Natural killer cell (primary cell): ENCODE data around the gene SLX9. TPM values are rescaled to one million over a fixed set of nuclear protein-coding genes. Genes with fewer than 3 reads are reported as not detected.

Source experiments
- ATAC-seq, 3 donors: fragments of 150-1000 bp in 2 of 3; fragments of 200-7000 bp in 1 of 3; cut with Tn5 transposase; 1 replicate in 1 of 3; 2 replicates in 2 of 3; pipeline ENCODE4 v1.10.0; 2021; ENCODE audit warnings: mild to moderate bottlenecking in 2 of 3, moderate library complexity in 2 of 3
- DNase-seq, 2 donors: peaks; one replicate each; pipeline versions ENCODE4 v3.0.0 to v3.0.0-alpha.2; 2013 to 2021; ENCODE audit warnings: mixed read lengths in 1 of 2
- H3K27ac ChIP-seq: one replicate; pipeline ENCODE4 v1.5.1; 2013; ENCODE audit warnings: mild to moderate bottlenecking, low read length
- H3K27me3 ChIP-seq: one replicate; pipeline ENCODE4 v1.6.1; 2013; ENCODE audit warnings: low read length; ENCODE audit not compliant: control insufficient read depth, insufficient read depth
- H3K36me3 ChIP-seq: one replicate; pipeline ENCODE4 v1.6.1; 2013; ENCODE audit warnings: low read length; ENCODE audit not compliant: control insufficient read depth, insufficient read depth
- H3K4me1 ChIP-seq: one replicate; pipeline ENCODE4 v1.6.1; 2013; ENCODE audit warnings: low read length; ENCODE audit not compliant: control insufficient read depth, insufficient read depth
- H3K4me3 ChIP-seq: one replicate; pipeline ENCODE4 v1.5.1; 2013; ENCODE audit warnings: low read length
- H3K9me3 ChIP-seq: one replicate; pipeline ENCODE4 v1.6.1; 2013; ENCODE audit warnings: low read length; ENCODE audit not compliant: control insufficient read depth, insufficient read depth
- H3K27ac Mint-ChIP-seq, 2 donors: one replicate each; pipeline ENCODE4 v1.8.0; 2022; ENCODE audit warnings: mild to moderate bottlenecking in 2 of 2, mixed read lengths in 2 of 2, moderate library complexity in 1 of 2
- H3K27me3 Mint-ChIP-seq, 2 donors: one replicate each; pipeline ENCODE4 v1.8.0; 2022; ENCODE audit warnings: low read depth in 2 of 2, mixed read lengths in 2 of 2
- H3K36me3 Mint-ChIP-seq: one replicate; pipeline ENCODE4 v1.8.0; 2022; ENCODE audit warnings: mixed read lengths
- H3K4me1 Mint-ChIP-seq, 2 donors: one replicate each; pipeline ENCODE4 v1.8.0; 2022; ENCODE audit warnings: mixed read lengths in 2 of 2
- H3K4me3 Mint-ChIP-seq: one replicate; pipeline ENCODE4 v1.8.0; 2022; ENCODE audit warnings: mild to moderate bottlenecking, moderate library complexity, mixed read lengths
- H3K9me3 Mint-ChIP-seq, 2 donors: one replicate each; pipeline ENCODE4 v1.8.0; 2022; ENCODE audit warnings: mixed read lengths in 2 of 2
- CTCF ChIP-seq: fragments of 200-600 bp; IDR thresholded peaks from one replicate; pipeline ENCODE4 v1.8.0; 2022; ENCODE audit warnings: antibody characterized with exemption
- WGBS: methylation state at CpG from one replicate; pipeline ENCODE4 v1.1.7; 2013; ENCODE audit warnings: missing lambda C conversion rate; ENCODE audit not compliant: insufficient coverage; 5-methylcytosine and 5-hydroxymethylcytosine counted together
- intact Hi-C: fragments of 100-400 bp; cut with micrococcal nuclease; formaldehyde crosslinking; loops from one replicate; pipeline ENCODE4 v1.14.2; 2022
- total RNA-seq, 4 donors: library from RNA; stranded (reverse); fragments of 120-200 nt in 1 of 4; gene quantifications; one replicate each; pipeline versions ENCODE4 v1.2.3 to v1.2.4, GENCODE V29; 2013 to 2022

The SLX9 gene
- total RNA-seq, 3 donors from 2014 or later (not counting 1 experiment from before 2014, with no cell fraction given): 12.8 to 22.9 (median 20.0) TPM

- no peak overlapping the region for H3K27ac ChIP-seq
- intact Hi-C loops: loop anchor here (5.0 kb wide), 1 partner anchor 496 kb away; no protein-coding TSS in a partner anchor
- WGBS: 78% methylated on average over 25 of the region's 25 CpGs
- H3K27me3 ChIP-seq: no peaks in the 10 kb centered on the region
- H3K9me3 Mint-ChIP-seq: no peaks in the 10 kb centered on the region
- no peak for DNase-seq
- no peak for TF ChIP-seq CTCF
- H3K27me3 Mint-ChIP-seq: no peaks in the 10 kb centered on the region
- H3K36me3 Mint-ChIP-seq: no peaks in the 10 kb centered on the region
- no peak for ATAC-seq
- H3K4me1 ChIP-seq: peaks cover 22% of the 10 kb centered on the region
- peaks cover 17% of the 10 kb centered on the region for H3K36me3 ChIP-seq
- no peak overlapping the region for H3K27ac Mint-ChIP-seq
- no peak overlapping the region for H3K4me3 ChIP-seq
- H3K4me3 Mint-ChIP-seq: no peak overlapping the region
- no peaks in the 10 kb centered on the region for H3K9me3 ChIP-seq
- peaks cover 13 to 16% of the 10 kb centered on the region in 2 donors for H3K4me1 Mint-ChIP-seq
Observed at GRCh38 chr21:44946254-44947041, 6.6 kb downstream of the SLX9 start.

DNA sequence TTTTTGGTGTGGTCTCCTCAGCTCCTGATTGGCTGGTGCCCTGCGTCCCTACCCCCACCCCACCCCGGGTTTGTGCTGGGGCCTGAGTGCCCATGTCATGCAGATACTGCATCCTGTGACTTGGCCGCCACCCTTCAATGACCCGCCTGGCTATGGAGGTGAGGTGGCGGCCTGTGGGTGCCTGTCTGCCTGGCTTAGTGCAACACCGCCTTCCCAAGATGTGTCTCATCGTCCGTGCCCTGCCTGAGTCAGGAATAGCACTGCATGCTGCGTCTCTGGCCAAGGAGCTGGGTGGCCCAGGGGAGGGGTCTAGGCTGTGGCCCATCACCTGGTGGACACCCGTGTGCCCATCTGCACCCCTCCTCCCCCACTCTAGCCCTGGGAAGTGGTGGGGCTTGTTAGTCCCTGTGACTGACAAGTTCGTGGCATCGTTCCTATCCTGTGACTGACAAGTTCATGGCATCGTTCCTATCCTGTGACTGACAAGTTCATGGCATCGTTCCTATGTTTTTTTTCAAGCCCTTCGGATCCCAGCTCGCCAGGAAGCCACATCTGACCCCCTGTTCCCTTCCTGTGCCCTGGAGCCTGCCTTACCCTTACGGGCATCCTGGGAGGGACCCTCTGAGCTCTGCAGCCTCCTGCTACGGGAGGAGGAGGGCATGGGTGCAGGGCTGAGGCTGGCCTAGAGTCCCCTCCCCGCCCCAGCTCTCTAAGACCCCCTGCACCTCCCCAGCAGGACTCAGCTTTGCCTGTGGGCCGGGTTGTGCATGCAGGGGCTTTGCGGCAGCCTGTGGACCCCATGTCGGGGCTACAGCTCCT, 7.5 kb downstream of the SLX9 start:
- Mint-ChIP-seq H3K27me3 (no peaks in the 10 kb centered on the region), H3K4me1 (peaks cover 8% of the 10 kb centered on the region in 2 donors), H3K27ac (no peak overlapping the region), H3K36me3 (no peaks in the 10 kb centered on the region), H3K4me3 (no peak overlapping the region), H3K9me3 (no peaks in the 10 kb centered on the region)
- no peaks in the 10 kb centered on the region for H3K27me3 ChIP-seq
- 92% methylated on average over 22 of the region's 22 CpGs for WGBS
- H3K9me3 ChIP-seq: no peaks in the 10 kb centered on the region
- no peak overlapping the region for H3K4me3 ChIP-seq
- ATAC-seq (no peak), DNase-seq (no peak)
- intact Hi-C loops: loop anchor here (5.0 kb wide), 1 partner anchor 495 kb away; no protein-coding TSS in a partner anchor
- H3K36me3 ChIP-seq: peaks cover 18% of the 10 kb centered on the region
- TF ChIP-seq CTCF: no peak
- H3K27ac ChIP-seq: no peak overlapping the region
- H3K4me1 ChIP-seq: peaks cover 13% of the 10 kb centered on the region

- WGBS: 97% methylated on average over 33 of the region's 33 CpGs
- no peak for DNase-seq
Observed at GRCh38 chr21:44947930-44948331, 8.1 kb downstream of the SLX9 start.

More at GRCh38 chr21:44947930-44948331, 8.1 kb downstream of the SLX9 start:
- no peaks in the 10 kb centered on the region for H3K27me3 ChIP-seq
- H3K27ac ChIP-seq: no peak overlapping the region
- TF ChIP-seq CTCF: no peak
- no peak for ATAC-seq
- peaks cover 18% of the 10 kb centered on the region for H3K36me3 ChIP-seq
- Mint-ChIP-seq H3K9me3 (no peaks in the 10 kb centered on the region), H3K4me1 (peaks cover 4 to 9% of the 10 kb centered on the region in 2 donors), H3K27ac (no peak overlapping the region), H3K27me3 (no peaks in the 10 kb centered on the region), H3K4me3 (no peak overlapping the region), H3K36me3 (no peaks in the 10 kb centered on the region)
- H3K9me3 ChIP-seq: no peaks in the 10 kb centered on the region
- intact Hi-C loops: loop anchor here (5.0 kb wide), 1 partner anchor 494 kb away; no protein-coding TSS in a partner anchor
- peaks cover 17% of the 10 kb centered on the region for H3K4me1 ChIP-seq
- H3K4me3 ChIP-seq: no peak overlapping the region
